ENCODE measurements around the gene AOX1.
A peak's percentile ranks its signal among the peaks of the same experiment; 100 is the strongest.
"Not testable (repeated sequence)": the region's sequence is repeated elsewhere in the genome, so short reads cannot be mapped to it uniquely, and the experiment has no call there.

AOX1 gene

DNA sequence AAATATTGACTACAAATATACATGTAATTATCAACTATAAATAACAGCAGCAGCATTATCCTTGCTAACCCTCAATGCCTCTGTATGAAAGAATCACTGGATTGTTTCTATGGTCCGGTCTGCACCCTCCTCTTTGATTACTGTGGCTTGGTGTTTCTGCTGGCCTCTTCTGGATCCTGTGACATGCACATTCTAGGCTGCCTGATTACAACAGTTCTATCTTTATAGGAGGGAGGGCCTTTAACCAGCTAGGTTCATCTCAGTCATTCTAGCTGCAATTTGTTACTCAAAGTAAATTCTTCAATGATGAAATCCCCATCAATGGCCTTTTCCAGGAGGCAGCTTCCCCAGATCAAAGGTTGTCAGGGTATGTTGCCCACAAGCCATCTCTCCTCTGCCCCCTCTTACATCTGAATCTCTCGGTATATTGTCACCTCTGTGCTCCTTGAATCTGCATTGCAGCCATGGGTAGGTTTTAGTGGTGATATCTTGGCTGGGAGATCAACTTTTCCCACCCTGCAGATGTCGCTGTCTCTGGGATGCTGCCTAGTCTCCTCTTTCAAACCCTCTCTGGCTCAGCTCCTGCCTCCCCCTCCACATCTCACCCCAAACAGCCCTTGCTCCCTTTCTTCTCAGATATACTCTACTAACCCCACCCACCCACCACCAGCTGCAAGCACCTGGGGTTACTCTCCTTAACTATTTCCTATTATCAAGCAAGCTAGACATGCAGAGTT is 119.7 kb downstream of the AOX1 start:
- DNase-seq: no peak

DNA sequence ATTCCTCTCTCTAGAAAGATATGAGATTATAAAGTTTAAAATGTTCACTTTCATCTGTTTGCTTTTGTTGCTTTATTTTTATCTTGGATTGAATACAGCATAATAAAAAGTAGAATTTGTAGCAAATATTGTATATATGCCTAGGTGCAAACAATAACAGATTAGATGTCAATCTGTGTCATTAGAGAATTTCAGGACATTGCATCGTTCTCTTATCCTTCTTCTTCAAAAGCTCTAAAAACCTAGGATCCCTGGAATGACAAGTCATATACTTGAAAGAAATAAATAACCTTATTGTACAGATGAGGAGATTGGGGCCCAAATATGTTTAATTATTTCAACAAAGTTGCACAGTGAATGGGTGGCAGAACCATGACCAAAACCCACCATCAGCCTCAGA is 123.1 kb downstream of the AOX1 start:
- no peak for DNase-seq

DNA sequence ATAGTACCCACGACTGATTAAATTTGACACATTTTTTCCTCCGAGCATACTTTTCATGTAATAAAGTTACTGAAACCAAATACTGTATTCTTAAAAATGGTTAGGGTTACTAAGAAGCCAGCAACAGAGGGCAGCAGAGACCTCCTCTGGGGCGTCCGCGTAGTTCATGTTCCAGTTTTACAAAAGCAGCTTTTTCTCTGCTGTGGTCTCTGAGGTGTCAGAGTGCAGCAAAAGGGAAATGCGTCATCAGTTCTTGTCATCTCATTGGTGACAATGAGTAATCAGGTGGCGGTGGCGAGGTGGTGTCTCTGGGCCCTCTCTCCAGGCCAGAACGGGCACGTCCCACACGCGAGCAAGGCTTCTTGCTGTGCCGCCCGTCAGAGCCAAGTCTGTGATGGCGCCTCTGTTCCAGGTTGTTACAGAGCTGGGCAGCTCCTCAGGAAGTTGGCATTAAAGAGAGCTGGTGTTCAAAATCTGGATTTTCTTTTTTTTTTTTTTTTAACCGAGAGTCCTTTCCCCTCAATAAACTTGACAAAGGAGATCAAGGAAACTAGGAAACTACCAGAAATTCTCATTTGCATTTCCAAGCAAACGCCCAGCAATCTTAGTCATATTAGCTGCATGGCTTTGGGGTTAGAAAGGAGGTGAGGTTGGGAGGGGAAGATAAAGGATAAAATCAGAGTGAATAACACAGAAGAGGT is 127.3 kb downstream of the AOX1 start:
- DNase-seq: peak; percentile 97

DNA sequence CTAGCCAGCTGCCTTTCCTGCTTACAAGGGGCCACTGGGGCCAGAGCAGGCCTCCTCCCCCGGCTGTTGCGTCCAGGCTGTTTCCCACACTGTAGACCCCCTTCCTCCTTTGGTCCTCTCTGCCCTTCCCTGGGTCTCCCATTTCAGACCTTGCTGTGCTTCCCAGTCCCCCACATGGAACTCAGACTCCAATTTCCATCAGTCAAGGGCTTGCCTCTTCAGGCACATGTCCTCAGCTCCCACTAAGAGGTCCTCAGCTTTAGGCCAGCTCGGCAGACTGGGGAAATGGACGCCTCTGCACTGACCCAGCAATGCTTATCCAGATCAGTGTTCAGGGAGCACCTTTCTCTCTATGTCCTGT is 127.9 kb downstream of the AOX1 start:
- DNase-seq: no peak

DNA sequence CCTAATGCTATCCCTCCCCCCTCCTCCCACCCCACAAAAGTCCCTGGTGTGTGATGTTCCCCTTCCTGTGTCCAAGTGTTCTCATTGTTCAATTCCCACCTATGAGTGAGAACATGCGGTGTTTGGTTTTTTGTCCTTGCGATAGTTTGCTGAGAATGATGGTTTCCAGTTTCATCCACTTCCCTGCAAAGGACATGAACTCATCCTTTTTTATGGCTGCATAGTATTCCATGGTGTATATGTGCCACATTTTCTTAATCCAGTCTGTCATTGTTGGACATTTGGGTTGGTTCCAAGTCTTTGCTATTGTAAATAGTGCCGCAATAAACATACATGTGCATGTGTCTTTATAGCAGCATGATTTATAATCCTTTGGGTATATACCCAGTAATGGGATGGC is 129.2 kb downstream of the AOX1 start:
- not testable (repeated sequence) for DNase-seq

DNA sequence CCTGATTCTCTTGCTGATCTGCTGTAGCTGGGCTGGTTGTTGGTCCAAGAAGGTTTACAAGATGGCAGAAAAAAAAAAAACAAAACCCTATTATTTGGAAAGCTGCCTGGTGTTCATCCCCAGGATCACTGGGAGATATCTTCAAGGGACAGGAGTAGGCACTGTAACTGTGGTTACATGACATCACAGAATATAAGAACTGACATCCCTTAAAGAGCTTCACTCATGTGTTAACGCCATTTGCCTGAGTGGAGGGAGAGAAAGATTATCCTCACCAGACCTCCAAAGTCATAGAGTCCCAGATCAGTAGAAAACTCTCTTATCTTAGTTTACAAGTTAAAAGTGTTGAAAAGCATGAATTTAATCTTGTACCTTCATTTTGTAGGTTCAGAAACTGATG is 130.6 kb downstream of the AOX1 start:
- DNase-seq: no peak
